ENCODE results near the gene SORL1. TPM values are rescaled to one million over a fixed set of nuclear protein-coding genes. Genes with fewer than 3 reads are reported as not detected.

Gene SORL1
- total and polyA plus RNA-seq, 2 of the 13 experiments (the other 11 are each of a cell fraction or from before 2014, with no cell fraction given): 21.3 to 148 TPM

- TF ChIP-seq MXD3 (CRISPR knock-in tag; IDR thresholded peaks at IDR 0.05) (no peak), ZNF556 (CRISPR knock-in tag; IDR thresholded peaks at IDR 0.05; ENCODE audit: borderline replicate concordance) (no peak), GATAD1 (CRISPR knock-in tag; IDR thresholded peaks at IDR 0.05) (0 out of 2 replicates have a peak, but pooled peaks have one; percentile 18), ZKSCAN1 (IDR thresholded peaks at IDR 0.05; ENCODE audit: low read length) (no peak), SOX5 (CRISPR knock-in tag; IDR thresholded peaks at IDR 0.05; ENCODE audit: borderline replicate concordance) (peak; percentile 98), FOXP4 (CRISPR knock-in tag; IDR thresholded peaks at IDR 0.05) (peak; percentile 51; the same call in 1 of the 2 replicates), GFI1 (CRISPR knock-in tag; IDR thresholded peaks at IDR 0.05; ENCODE audit: borderline replicate concordance) (no peak), BORCS8-MEF2B (CRISPR knock-in tag; IDR thresholded peaks at IDR 0.05) (no peak), ZBTB8A (CRISPR knock-in tag; IDR thresholded peaks at IDR 0.05; ENCODE audit: borderline replicate concordance, low read depth) (no peak), ZNF30 (CRISPR knock-in tag; IDR thresholded peaks at IDR 0.05) (no peak), TEAD2 (CRISPR knock-in tag; IDR thresholded peaks at IDR 0.05) (no peak), SIN3B (IDR thresholded peaks at IDR 0.05; ENCODE audit: low read length) (no peak), MIER2 (CRISPR knock-in tag; IDR thresholded peaks at IDR 0.05) (no peak), NR1H2 (CRISPR knock-in tag; IDR thresholded peaks at IDR 0.05; ENCODE audit: borderline replicate concordance, low read depth) (no peak), IRF1 (CRISPR knock-in tag; IDR thresholded peaks at IDR 0.05; ENCODE audit: low read depth) (no peak), ZBTB40 (IDR thresholded peaks at IDR 0.05) (no peak), ZBTB40 (CRISPR knock-in tag; IDR thresholded peaks at IDR 0.05) (no peak), BRD4 (CRISPR knock-in tag; IDR thresholded peaks at IDR 0.05) (no peak), SPEN (CRISPR knock-in tag; IDR thresholded peaks at IDR 0.05; ENCODE audit: low read depth) (no peak)
Measured at GRCh38 chr11:121476379-121477032, 24.4 kb downstream of the SORL1 start (continued).

All from HepG2 (cell line).